ENCODE measurements around the gene WASF1.
"Not testable (repeated sequence)": the region's sequence is repeated elsewhere in the genome, so short reads cannot be mapped to it uniquely, and the experiment has no call there.

WASF1 gene

DNA sequence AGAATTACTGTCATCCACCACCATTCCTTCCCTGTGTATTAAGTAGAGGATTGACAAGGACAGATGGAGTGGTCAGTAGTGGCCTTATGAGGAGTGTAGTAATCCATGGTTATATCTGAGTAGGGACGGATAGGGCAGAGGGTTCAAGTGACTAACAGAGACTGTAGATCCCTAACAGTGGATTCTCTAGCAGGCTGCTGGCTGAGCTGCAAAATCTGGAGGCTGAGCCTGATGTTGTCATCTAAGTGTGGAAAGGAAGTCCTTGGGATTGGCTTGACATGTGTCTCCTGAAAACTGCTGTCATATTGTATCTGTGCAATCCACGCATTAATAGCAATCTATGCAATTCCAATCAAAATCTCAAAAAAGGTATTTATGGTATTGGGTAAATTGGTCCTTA is 94.2 kb downstream of the WASF1 start:
- DNase-seq = no peak

DNA sequence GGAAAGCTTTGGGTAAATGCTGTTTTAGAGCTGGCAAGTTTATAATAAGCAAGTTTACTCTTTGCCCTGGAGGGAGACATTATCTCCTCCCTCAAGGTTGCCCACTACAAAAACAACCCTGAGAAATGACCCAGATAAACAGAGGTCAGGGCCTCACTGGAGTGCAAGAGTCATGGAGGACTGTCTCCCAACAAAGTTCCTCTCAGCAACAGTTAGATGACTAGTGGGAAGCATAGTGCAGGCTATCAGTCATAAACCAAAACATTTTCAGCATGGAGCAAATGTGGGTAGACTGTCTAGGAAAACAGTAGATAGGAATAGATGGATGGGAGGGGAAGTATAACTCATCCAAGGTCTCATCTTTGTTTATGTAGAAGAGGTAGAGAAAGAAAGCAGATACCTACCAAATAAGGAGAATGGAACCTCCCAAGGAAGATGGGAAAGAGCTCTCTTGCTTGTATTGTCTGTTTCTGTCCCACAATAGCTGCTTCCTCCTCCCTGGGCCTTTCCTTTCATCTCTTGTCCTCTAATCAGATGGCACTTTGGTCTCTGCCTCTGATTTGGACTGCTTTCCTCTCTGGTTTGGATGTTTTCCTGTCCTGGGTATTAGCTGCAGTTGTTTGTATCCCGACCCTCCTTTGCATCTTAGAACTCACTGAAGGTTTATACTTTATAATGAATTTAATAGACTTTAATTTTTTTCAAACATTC is 95.4 kb downstream of the WASF1 start:
- DNase-seq = no peak

DNA sequence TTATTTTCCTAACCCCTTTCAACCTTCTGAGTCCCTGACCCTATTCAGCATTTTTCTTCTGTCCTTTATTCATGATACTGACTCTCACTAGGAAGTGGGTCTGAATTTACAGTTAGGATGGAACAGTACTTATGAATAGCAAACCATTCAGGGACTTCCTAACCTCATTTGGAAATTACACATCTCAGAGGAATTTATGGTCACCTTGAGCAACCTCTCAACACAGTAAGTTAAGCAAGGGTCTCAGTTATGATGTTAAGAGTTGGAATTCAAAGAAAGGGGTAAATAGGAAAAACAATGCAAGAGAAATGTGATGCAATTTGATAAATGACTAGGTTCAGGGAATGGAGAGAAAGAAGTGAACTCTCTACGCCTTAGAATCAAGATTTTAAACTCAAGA is 104.1 kb downstream of the WASF1 start:
- no peak for DNase-seq

DNA sequence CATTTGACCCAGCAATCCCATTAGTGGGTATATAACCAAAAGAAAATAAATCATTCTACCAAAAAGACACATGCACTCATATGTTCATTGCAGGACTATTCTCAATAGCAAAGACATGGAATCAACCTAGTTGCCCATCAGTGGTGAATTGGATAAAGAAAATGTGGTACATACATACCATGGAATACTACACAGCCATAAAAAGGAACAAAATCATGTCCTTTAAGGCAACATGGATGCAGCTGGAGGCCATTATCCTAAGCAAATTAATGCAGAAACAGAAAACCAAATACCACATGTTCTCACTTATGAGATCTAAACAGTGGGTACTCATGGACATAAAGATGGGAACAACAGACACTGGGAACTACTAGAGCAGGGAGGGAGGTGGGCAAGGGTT is 106.0 kb downstream of the WASF1 start:
- not testable (repeated sequence) for DNase-seq

DNA sequence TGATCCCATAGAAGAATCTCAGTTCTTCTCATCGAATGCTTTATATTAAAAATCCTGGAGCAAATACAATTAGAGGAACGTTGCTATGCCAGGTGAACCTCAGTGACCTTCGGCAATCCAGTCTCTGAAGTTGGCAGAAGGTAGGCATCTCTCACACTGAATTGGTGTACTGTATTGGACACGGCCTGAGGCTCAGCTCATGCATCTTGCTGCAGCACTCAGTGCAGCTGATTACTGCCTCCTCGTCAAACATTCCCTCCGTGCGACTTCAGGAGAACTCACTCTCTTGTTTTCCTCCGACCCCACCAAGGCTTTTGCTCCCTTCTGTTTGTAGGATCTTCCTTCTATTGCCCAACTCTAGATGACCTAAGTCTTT is 110.9 kb downstream of the WASF1 start:
- no peak for DNase-seq

DNA sequence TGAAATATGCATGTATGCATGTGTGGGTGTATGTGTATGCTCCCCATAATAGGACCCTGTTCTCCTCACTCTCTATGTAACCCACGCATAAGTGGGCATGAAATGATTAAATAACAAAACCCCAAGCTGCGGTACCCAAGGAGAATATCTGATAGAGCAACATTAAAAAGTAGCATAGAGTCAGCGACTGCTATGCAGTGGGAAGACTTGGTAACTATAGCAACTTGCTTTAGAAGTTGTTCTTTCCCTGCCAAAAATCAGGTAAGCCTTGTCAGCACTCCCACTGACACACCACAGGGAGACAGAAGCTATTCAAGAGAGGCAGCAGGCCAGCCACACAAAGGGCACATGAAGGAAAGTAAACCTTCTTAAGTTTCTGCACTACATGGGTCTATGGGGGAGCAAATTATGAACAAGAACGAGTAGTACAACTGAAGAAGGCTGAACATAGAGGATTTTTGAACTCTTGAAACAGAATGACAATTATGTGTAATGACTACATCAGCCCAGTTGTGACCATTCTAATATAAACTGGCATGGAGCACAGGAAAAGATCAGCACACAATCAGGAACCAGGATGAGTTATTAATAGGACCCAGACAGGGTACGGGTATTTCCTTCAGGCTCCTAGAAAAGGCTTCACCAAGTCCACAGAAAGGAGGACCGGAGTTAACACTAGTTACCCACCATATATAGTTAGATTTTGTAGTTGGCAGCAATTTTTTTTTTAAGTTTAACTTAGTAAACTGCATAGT is 111.5 kb downstream of the WASF1 start:
- no peak for DNase-seq

DNA sequence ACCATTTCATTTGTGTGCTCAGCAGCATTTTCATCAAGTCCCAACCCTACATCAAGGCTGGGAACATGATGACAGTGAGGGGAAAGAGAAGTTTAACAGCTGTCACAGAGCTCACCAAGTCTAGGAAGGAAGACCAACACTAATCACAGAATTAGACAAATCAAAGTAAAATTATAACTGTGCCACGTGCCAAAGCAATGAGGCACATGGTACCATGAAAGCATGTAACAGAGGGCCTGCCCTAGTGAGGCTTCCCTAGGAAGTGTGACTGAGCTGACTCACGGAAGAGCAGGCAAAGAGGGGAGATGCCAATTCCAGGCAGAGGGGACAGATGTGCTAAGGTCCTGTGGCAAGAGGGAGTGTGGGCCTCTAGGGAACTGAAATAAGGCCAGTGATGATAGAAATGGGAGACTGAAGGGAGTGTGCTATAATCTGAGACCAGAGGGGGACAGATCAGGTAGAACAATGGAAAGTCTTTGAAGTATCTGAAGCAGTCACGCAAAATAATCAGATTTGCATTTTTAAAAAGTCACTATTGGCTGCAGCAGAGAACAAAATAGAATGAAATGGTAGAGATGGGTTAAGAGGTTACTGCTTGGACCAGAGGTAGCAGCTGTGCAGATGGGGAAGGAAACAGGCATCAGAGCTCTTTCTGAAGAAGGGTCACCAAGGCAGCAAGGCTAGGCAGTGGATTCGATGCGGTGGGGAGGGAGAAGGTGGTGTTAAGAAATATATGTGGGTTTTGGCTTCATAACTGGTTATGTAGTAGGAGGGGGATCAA is 114.5 kb downstream of the WASF1 start:
- no peak for DNase-seq

DNA sequence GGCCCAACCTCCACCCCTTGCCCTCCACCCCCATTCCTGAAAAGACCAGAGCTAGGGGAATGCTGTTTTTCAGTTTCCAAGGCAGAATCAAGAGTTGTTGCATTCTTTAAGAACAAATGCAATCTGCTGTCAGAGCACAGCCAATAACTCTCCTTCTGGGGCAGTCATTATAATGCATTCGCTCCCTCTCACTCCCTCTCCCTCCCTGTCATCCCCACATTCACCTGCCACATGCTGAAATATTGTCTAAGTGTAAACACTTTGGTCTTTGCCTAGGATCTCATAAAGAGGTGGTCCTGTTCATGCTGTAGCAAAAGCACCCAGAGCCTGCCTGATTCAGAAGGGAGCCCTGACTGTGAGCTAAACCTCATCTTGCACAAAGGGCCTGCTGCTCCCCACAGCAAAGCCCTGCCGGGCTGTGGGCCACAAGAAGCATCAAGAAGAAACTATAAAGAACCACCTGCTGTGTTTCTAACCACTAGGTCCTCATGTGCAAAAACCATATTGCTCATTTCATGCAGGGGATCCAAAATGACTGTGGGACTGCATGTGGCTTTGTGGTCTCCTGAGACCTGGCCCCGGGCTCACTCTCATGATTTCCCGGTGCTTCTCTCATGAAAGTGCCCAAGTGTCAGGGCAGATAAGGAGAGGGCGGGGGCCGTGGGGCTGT is 115.7 kb downstream of the WASF1 start:
- DNase-seq = no peak

DNA sequence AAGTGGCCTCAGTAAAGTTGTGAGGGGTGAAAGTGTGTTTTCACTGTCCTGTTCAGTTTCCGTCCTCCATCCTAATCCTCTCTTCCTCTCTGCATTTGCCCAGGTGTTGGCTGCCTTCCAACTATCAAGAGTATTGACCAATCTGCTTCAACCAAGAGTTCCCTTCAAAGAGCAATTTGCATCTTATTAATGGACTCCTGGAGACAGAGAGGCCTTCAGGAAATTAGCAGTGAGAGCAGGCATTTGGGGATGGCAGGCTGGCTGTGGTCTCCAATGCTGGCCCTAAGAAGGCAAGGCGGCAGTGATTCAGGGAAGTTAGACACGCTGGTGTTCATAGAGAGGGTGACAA is 124.1 kb downstream of the WASF1 start:
- DNase-seq = no peak

DNA sequence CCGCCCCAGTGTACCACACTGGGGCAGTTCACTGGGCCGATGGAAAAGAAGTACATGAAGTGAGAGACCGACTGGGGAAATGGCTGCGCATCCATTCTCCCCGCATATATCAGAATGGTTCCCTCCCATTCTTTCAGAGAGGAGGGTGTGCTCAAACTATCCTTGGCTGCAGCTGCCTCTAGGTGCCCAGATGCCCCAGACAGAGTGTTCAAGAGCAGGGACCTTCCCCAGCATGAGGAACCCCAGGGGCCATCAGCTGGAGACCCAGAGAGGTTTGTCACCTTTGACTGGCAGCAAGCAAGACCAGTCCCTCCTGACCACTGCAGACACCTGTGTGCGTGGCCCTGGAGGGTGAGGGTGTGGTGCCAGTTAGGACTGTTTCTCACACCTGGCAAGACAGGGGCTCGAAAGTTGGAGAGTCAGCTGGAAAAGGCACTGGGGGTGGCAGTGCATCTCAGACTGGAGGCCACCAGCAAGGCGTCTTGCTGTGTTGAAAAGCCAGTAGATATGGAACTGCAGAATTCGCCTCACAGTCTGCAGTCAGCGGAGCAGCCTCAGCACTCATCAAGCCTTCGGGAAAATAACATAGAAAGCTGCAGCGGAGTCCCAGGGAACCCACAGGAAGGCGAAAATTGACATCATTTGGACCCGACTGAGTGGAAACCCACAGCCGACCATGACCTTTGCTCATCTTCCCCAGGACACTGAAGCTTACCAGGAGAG is 124.6 kb downstream of the WASF1 start:
- no peak for DNase-seq

DNA sequence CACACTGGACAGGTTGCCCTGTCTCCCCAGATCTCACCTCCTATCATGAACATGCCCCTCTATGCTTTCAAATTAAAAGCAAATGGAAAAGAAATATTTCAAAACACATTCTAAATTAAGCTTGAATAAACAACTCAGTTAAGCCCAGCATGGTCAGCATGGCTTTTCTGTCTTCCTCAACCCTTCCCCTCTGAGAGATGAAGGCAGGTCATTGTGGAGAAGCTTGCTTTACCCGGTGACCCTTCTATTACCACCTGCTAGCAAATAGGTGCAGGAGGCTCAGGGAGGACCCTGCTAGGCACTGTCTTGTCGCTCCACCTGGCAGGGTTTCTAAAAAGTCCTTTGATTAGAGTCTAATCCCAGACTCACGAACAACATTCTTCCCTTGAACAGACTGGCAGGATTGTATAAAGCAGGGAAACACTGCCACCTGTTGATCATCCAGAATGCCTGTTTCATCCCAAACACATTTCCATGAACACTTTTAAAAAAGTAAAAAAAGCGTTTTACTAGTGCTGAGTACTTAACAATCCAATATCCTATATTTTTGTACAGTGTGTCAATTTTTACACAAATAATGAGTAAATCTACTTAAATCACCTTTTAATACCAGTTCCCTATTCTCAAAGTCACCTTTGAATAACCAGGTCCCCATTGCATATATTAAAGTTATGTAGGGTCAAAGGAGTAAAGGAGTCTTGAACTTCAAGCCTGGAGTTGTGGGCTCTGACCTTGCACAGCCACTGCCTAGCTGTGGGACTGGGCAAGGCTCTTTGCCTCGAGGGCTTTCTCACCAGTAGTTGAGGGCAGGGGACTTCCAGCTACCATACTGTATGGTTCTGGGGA is 125.9 kb downstream of the WASF1 start:
- DNase-seq = no peak

DNA sequence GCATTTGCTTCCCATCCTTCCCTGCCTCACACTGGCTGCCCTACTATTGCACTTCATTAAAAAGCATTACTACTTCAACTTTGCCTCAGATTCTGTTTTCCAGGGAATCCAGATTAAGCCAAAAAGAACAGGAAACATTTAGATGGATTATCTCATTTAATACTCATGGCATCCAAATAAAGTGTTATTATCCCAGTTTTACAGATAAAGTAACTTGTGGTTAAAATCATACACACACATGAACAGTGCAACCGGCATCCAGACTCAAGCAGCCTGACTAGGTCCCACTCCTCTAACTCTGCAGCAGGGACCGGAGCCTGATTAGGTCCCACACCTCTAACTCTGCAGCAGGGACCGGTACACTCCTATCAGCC is 129.0 kb downstream of the WASF1 start:
- DNase-seq = no peak
